Brain pericyte (primary cell): ENCODE data around the gene WSB1.
"Not testable (repeated sequence)": the region's sequence is repeated elsewhere in the genome, so short reads cannot be mapped to it uniquely, and the experiment has no call there.

Experiments used
- DNase-seq: peaks from one replicate; pipeline ENCODE4 v3.0.0-alpha.2; 2012; ENCODE audit warnings: low read depth, low spot score

Gene WSB1

DNA sequence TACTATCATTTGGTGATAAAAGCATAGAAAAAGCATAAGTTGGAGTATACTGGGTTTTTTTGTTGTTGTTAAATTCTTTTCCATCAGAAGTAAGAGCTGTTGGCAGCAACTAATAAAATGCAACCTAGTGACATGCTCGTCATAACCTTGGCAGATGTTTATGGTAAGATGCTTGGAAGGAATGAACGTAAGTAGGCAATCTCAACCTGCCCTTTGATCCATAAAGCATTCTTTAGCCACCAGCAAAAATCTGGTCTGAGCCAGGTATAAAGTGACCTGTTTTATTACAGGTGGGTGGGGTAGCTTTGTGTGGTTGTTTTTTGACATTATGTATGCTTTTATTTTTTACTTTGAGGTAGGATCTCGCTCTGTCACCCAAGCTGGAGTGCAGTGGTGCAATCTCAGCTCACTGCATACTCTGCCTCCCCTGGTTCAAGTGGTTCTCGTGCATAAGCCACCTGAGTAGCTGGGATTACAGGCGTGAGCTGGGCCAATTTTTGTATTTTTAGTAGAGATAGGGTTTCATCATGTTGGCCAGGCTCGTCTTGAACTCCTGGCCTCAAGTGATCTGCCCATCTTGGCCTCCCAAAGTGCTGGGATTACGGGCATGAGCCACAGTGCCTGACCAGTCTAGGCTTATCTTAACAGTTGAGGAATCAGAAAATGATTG is 22.0 kb downstream of the WSB1 start:
- no peak for DNase-seq

GRCh38 chr17:27318228-27318627 is 24.3 kb downstream of the WSB1 start:
- DNase-seq, result no peak

- DNase-seq, result no peak
Observed at GRCh38 chr17:27318633-27319032, 24.7 kb downstream of the WSB1 start.

DNA sequence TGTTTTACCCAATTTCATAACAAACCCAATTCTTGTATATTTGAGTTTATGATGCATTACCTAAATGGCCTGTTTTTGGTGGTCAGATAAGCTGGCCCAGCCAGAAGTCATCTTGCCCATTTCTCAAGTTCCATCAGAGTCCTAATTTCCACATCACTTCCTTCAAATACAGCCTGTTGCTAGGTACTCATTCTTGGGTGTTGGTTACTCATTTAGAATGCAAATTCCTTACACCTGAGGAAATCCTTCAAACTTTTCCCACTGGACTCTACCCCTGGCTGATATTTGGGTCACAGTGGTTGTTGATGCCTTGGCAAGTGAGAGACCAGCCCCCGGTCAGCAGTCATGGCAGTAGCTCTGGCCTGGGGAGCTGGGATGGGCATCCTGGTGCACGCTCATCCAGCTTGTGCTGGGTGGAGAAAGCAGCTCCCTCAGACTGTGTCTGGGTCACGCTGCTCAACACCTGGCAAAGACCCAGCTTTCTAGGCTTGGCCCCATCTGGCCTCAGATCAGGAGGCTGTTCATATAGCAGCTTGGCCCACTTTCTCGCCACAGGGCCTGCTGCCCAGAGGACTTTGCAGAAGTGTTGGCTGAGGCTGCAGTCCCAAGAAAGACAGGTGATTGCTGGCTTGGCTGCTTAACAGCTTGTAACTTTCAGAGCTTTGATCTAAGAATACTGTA is 25.8 kb downstream of the WSB1 start:
- DNase-seq, result no peak

DNA sequence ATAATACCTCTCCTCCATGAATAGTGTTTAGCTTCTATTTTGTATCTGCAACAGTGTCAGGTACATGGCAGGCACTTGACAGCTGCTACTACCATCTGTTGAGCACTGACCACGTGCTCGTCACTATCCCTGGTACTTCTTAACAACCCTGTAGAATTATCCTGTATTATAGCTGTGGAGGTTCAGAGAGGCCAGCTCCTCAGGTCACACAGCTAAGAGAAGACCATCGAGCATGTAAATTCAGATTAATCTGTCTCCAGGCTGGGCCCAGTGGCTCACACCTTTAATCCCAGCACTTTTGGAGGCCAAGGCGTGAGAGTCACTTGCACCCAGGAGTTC is 26.3 kb downstream of the WSB1 start:
- no peak for DNase-seq

DNA sequence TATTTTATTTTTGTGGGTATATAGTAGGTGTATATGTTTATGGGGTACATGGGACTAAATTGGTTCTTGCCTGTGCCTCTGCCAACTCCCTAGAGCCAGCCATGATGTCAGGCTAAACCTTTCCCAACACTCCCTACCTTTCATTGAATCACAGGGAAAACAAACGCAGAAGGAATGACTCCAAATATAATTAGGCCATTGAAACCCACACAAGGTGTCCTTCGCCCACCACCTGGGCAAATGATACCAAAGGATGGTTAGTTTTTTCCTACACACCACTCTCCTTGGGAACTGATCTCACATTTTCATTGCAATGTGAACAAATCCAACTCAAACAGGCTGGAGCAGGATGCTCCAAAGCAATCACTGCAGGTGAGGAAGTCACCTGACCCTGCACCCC is 27.5 kb downstream of the WSB1 start:
- no peak for DNase-seq

- no peak for DNase-seq
Observed at GRCh38 chr17:27322026-27322425, 28.1 kb downstream of the WSB1 start.

DNA sequence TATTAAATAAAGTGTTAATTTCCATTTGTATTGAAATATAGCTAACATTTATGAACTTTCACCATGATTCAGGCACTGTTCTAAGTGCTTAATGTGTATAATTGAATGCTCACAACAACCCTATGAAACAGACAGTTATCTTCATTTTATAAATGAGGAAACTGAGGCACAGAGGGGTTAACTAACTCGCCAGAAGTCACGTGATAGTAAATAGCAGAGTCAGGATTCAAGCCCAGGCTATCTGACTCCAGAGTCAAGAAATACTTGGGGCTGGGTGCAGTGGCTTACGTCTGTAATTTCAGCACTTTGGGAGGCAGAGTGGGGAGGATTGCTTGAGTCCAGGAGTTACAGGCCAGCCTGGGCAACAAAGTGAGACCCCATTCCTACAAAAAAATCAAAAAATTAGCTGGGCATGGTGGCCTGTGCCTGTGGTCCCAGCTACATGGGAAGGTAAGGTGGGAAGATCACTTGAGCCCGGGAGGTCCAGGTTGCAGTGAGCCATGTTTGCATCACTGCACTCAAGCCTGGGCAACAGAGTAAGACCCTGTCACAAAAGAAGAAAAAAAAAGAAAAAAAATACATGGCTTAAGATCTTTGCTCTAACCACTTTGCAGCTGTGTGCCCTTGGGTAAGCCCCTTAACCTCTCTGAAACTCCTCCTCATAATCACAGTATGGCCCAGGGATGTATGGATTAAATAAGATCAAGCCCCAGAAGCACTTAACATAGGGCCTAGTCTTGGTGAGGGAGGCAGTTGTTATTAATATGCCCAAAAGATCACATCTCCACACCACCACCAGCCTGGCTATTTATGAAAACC is 29.0 kb downstream of the WSB1 start:
- DNase-seq, result no peak

DNA sequence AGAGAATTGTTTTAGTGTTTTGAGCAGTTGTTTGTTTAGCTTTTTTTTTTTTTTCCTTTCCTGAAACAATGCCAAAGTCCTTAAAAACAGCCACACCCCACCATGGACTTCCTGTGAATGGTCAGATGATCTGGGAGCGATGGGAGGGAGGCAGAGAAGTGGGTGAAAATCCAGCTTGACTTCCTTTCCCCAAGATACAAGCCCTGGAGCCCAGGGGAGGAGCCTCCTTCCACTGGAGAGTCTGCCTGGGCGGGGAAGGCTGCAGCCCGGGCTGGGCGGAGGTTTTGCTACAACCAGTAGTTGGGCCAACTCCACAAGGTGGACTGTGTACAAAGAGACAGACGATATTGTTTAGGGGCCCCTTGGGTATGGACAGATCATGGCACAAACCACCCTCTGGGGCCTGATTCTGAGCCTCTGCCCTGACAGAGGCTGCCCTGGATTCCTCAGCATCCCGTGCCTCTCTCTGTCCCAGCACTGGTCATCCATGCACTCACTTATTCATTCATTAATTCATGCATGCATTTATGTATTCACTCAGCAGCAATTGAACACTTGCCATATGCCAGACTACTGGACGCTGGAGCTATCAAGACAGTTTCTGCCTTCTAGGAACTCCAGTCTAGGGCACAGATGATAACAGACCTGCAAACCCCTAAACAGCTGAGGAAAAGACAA is 29.8 kb downstream of the WSB1 start:
- DNase-seq, result no peak

DNA sequence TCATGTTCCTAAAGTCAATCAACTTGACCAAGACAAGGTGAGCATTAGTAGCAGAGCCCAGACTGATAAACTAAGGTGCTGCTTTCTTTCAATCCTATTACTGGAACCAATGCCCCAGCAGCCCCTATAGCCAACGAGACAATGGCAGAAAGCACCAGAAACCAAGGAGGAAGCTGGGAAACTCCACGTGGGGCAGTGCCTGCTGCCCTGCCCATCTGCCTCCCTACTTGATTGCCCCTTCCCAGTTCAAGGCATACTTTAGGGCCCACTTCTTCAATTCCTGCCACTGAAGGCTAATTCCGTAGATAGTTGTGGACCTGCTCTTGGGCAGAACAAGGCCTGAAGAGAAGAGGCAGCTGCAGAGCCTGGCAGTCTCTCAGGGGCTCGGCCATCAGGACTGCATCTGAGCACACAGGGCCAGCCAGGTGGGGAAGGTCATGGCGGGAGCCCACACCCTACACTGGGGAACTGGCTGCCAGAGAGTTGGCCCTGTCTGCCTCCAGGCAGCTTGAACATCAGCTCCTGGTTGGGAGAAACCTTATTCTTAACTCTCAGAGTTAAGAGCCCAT is 30.9 kb downstream of the WSB1 start:
- DNase-seq, result no peak

DNA sequence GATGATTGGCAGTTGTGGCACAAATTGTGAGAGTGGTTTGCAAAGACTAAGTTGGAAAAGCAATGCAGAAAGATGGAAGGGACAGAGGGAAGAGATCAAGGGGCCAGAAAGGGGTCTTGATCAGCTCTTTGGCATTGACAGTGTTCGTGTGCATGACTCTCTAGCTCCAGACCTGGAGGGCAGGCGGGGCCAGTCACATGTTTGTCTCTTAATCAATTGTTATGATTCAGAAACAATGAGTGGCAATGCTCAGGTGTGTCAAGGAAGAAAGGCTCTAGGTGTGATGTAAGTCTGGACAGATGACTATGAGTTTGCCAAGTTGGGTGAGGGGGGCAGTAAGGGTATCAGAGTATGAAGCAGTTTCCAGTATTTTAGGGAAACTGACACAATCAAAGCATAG is 32.1 kb downstream of the WSB1 start:
- DNase-seq, result no peak

DNA sequence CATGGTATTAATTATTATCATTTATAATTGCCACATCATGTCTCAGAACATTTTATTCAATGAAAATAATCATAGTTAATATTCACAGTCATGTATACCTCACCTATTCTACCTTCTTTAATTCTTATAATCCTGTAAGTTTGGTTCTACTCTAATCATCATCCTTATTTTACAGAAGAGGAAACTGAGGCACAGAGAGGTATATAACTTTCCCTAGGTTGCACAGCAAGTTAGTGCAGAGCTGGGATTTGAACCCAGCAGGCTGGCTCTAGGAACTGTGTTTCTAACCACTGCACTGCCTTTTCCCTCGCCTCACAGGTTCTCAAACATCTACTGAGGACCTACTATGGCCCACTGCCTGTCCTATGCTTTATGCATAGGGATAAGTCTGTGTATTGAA is 32.7 kb downstream of the WSB1 start:
- DNase-seq, result no peak

- no peak for DNase-seq
Observed at GRCh38 chr17:27327397-27327796, 33.5 kb downstream of the WSB1 start.

GRCh38 chr17:27327871-27328270 is 34.0 kb downstream of the WSB1 start:
- DNase-seq, result no peak

DNA sequence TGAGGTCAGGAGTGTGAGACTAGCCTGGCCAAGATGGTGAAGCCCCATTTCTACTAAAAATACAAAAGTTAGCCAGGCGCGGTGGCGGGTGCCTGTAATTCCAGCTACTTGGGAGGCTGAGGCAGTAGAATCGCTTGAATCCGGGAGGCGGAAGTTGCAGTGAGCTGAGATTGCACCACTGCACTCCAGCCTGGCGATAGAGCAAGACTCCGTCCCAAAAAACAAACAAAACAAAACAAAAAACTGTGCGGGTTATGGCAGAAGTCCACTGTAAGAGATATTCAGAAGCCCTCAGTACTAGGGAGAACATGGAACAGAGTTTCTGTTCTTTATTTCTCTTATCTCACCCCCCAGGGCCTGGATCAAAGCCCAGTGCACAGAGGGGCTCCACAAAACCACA is 34.8 kb downstream of the WSB1 start:
- not testable (repeated sequence) for DNase-seq

GRCh38 chr17:27329146-27329805 is 35.4 kb downstream of the WSB1 start:
- DNase-seq, result no peak

DNA sequence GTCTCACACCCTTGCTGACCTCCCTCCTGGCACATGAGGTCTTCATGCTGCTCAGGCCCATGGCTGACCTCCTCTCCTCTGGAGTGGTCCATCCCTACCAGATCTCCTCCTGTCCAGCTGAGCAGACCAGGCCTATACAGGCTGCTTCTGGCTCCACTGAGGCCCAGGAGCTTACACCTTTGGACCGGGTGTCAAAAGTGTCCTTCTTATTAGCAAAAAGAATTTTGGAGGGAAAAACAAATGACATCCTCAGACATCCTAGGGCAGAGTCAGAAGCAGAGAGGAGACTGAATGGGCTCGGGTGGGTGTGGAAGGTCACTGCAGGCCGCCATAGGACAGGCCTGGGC is 38.1 kb downstream of the WSB1 start:
- no peak for DNase-seq

DNA sequence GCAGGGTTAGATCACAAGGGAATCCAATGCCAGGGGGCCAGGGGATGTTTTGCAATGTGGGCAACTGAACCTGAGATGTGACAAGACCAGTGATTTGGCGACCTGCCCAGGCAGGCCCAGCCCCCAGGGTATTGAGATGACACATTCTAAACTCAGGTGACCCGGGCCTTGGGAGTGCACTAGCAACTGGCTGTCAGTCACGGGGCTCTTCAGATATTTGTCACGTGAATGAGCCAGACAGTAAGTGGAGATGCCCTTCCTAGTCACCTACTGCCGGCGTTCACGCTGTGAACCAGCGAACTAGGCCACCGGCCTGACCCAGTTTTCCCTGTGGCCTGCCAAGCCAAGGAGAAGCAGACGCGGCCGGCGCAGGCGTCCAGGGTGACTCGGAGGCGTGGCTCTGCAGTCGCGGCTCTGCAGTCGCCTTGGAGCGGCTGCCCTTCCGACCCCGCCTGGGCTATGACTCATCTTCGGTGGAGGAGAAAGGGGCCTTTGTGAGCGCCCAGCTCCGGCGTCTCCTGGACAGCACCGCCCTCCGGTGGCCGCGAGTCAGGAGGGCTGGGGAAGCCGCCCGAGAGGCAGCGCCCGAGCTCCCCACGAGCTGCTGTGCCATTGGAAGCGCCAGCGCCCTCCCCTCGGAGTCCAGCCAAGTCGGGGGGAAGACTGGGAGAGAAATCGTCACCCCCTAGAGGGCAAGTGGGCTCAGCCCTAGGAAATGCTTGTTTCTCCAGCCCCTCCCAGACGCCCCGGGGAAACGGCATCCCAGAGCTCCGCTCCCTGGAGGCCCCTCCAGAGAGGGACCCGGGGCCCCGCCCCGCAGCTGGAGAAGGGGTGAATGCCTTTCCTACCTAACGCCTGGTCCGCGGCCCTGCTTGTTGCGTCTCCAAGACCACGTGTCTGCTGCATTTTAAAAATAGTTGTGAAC is 38.8 kb downstream of the WSB1 start:
- peak; percentile 77 for DNase-seq

- no peak for DNase-seq
Observed at GRCh38 chr17:27333410-27333980, 39.6 kb downstream of the WSB1 start.

- DNase-seq, result no peak
Observed at GRCh38 chr17:27336184-27336583, 42.3 kb downstream of the WSB1 start.
